Activated T-cell treated with anti-CD3 and anti-CD28 coated beads, Interleukin-2, amount 50 U/mL, for 72 hours (primary cell): ENCODE measurements around the gene TNFRSF12A. TPM values are rescaled to one million over a fixed set of nuclear protein-coding genes. Genes with fewer than 3 reads are reported as not detected.

Source experiments
- ATAC-seq, 2 donors: fragments of 150-1000 bp; cut with Tn5 transposase; replicated peaks in 1 of 2; 2 replicates each; pipeline ENCODE4 v1.10.0; 2021; ENCODE audit warnings: moderate library complexity in 2 of 2, mild to moderate bottlenecking in 1 of 2
- DNase-seq, 2 donors: peaks; one replicate each; pipeline ENCODE4 v3.0.0; 2021 to 2022; ENCODE audit warnings: mixed read lengths in 1 of 2
- H3K27ac Mint-ChIP-seq: one replicate; pipeline ENCODE4 v1.8.0; 2022; ENCODE audit warnings: mild to moderate bottlenecking, moderate library complexity, mixed read lengths
- H3K27me3 Mint-ChIP-seq: one replicate; pipeline ENCODE4 v1.8.0; 2022; ENCODE audit warnings: low read depth, mixed read lengths
- H3K36me3 Mint-ChIP-seq, 2 donors: one replicate each; pipeline ENCODE4 v1.8.0; 2022; ENCODE audit warnings: mixed read lengths in 2 of 2, mild to moderate bottlenecking in 1 of 2; ENCODE audit not compliant: insufficient read depth in 2 of 2
- H3K4me1 Mint-ChIP-seq: one replicate; pipeline ENCODE4 v1.8.0; 2022; ENCODE audit warnings: low read depth, mixed read lengths
- H3K4me3 Mint-ChIP-seq, 2 donors: one replicate each; pipeline ENCODE4 v1.8.0; 2022; ENCODE audit warnings: mild to moderate bottlenecking in 2 of 2, mixed read lengths in 2 of 2, moderate library complexity in 2 of 2
- H3K9me3 Mint-ChIP-seq, 2 donors: one replicate each; pipeline ENCODE4 v1.8.0; 2022; ENCODE audit warnings: mixed read lengths in 2 of 2
- total RNA-seq, 2 donors: library from RNA; stranded (reverse); gene quantifications; one replicate each; pipeline ENCODE4 v1.2.3, GENCODE V29; 2022

TNFRSF12A gene
- total RNA-seq, 2 donors from 2014 or later, result 3.9 to 4.0 TPM

DNA sequence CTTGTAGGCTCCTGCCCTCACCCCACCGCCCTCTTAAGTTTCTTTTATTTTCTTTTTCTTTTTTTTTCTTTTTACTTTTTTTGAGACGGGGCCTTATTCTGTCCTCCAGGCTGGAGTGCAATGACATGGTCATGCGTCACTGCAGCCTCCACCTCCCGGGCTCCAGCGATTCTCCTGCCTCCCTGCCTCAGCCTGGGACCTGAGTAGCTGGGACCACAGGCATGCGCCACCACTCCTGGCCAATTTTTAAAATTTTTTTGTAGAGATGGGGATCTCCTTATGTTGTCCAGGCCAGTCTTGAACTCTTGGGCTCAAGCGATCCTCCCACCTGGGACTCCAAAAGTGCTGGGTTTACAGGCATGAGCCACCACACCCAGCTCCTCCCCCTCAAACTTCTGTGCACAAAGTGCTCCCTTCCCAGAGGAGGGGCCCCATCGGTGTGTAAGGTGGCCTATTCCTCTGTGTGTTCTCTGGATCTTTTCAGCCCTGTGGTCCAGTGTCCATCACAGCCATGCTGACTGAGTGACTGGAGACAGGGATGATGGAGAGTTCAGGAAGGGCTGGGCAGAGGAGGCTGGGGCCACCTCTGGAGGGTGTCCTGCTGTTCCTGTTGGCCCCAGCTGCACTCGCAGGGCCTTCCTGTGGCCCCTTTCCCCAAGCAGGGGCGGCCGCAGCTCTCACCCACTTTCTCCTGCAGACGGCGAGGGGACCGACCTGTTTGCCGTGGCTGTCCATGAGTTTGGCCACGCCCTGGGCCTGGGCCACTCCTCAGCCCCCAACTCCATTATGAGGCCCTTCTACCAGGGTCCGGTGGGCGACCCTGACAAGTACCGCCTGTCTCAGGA is 36.4 kb downstream of the TNFRSF12A start:
- H3K4me3 Mint-ChIP-seq, result peak overlapping the region; percentile 91 to 97
- H3K9me3 Mint-ChIP-seq, result no peaks in the 10 kb centered on the region
- DNase-seq (no peak), ATAC-seq (no peak)
- peaks cover 70% of the 10 kb centered on the region for H3K4me1 Mint-ChIP-seq
- peaks cover 7 to 12% of the 10 kb centered on the region in 2 donors for H3K36me3 Mint-ChIP-seq
- no peaks in the 10 kb centered on the region for H3K27me3 Mint-ChIP-seq
- H3K27ac Mint-ChIP-seq, result peak overlapping the region; percentile 63

DNA sequence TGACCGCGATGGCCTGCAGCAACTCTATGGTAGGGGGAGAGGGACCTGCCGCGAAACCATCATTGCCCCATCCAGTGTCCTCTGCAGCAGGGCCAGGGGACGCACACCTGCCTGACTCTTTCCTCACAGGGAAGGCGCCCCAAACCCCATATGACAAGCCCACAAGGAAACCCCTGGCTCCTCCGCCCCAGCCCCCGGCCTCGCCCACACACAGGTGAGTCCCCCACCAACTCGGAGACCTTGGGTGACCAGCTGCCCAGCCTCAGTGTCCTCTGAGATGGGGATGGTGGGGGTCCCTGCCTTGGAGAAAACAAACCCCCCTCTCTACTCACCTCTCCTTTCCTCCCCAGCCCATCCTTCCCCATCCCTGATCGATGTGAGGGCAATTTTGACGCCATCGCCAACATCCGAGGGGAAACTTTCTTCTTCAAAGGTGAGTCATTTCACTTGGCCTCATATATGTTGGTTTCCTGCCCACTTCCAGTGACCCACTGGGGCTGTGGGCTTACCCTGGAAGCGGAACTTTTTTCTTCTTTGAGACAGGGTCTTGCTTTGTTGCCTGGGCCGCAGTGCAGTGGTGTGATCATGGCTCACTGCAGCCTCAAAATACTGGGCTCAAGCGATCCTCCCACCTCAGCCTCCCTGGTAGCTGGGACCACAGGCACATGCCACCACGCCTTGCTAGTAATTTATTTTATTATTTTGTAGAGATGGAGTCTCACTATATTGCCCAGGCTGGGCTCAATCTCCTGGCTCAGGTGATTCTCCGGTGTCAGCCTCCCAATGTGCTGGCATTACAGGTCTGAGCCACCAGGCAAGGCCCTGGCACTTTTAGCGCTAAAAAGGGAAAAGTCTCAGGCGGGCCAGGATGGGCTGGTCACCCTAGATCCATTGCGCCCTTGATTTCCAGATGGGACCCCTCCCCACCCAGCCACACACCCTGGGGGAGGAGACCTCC is 37.3 kb downstream of the TNFRSF12A start:
- Mint-ChIP-seq H3K27ac (peak overlapping the region; percentile 43), H3K36me3 (peaks cover 7 to 10% of the 10 kb centered on the region in 2 donors), H3K9me3 (no peaks in the 10 kb centered on the region), H3K4me1 (peaks cover 70% of the 10 kb centered on the region), H3K27me3 (no peaks in the 10 kb centered on the region), H3K4me3 (peak overlapping the region; percentile 91 to 97)
- DNase-seq (no peak), ATAC-seq (no peak)

DNA sequence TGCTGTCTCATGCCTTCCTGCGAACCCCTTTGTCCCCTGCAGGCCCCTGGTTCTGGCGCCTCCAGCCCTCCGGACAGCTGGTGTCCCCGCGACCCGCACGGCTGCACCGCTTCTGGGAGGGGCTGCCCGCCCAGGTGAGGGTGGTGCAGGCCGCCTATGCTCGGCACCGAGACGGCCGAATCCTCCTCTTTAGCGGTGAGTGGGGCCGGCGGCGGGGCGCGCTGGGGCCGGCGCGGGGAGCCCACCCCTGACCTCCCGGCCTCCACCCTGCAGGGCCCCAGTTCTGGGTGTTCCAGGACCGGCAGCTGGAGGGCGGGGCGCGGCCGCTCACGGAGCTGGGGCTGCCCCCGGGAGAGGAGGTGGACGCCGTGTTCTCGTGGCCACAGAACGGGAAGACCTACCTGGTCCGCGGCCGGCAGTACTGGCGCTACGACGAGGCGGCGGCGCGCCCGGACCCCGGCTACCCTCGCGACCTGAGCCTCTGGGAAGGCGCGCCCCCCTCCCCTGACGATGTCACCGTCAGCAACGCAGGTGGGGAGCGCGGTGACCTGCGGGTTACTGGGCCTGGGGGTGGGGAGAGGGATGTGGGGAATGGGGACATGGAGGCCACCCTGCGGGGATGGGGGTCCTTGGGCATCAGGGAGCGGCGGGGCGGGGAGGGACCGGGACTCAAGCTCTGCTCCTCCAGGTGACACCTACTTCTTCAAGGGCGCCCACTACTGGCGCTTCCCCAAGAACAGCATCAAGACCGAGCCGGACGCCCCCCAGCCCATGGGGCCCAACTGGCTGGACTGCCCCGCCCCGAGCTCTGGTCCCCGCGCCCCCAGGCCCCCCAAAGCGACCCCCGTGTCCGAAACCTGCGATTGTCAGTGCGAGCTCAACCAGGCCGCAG is 38.2 kb downstream of the TNFRSF12A start:
- DNase-seq (peak; percentile 63 to 72), ATAC-seq (peak; percentile 41 to 52)
- H3K27ac Mint-ChIP-seq, result peak overlapping the region; percentile 63
- peaks cover 9 to 14% of the 10 kb centered on the region in 2 donors for H3K36me3 Mint-ChIP-seq
- H3K27me3 Mint-ChIP-seq, result no peaks in the 10 kb centered on the region
- peak overlapping the region; percentile 91 to 97 for H3K4me3 Mint-ChIP-seq
- peaks cover 76% of the 10 kb centered on the region for H3K4me1 Mint-ChIP-seq
- H3K9me3 Mint-ChIP-seq, result no peaks in the 10 kb centered on the region

DNA sequence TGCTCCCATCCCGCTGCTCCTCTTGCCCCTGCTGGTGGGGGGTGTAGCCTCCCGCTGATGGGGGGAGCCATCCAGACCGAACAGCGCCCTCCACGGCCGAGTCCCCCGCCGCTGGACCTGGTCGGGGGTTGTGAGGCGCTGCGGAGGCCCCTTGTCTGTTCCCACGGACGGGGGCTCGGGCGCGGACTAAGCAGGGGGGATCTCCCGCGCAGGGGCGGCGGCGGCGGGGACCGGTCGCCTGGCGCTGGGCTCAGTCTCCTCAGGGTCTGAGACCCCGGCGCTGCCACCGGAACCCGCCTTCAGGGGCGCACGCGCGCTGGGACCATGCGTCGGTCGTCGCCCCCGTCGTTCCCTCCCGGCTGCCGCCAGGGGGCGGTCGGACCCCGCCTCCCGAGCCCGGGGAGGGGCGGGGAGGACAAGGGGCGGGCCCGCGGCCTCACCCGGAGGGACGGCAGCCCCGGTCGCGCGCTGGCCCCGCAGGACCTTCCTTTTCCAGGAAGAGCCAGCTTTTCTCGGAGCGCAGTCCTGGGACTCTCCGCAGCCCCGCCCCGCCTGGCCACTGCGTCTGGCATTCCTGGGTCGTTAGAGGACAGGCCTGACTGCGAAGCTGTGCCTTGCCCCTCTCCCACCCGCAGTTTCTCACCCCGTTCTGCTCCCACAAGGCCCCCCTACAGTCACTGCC is 39.0 kb downstream of the TNFRSF12A start:
- DNase-seq, result peak; percentile 90 to 97
- Mint-ChIP-seq H3K36me3 (peaks cover 10 to 14% of the 10 kb centered on the region in 2 donors), H3K4me3 (peak overlapping the region; percentile 91 to 97), H3K9me3 (no peaks in the 10 kb centered on the region), H3K27ac (peak overlapping the region; percentile 93), H3K27me3 (no peaks in the 10 kb centered on the region), H3K4me1 (peaks cover 76% of the 10 kb centered on the region)
- peak; percentile 85 to 87 for ATAC-seq

DNA sequence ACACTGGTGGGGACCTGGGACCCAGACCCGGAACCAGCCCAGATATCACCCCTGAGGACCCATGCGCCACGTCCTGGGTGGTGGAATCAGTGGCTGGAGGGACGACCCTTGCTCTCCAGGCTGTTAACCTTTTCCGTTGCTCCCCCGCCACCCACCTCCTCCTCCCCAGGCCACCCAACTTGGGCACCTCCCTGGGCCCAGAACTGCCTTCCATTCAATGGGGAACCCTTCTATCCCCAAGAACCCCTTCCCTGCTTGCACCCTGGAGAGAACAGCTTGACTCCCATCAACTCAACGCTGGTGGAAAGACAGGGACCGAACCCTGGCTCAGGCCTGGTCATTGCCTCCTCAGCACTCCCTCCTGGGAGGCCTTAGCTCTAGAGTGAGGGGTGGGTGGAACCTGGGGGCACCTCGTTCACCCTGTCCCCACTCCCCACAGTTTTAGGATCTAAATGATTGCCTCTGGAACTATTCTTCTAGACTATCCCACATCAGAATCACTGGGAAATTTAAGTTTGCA is 39.6 kb downstream of the TNFRSF12A start:
- H3K27me3 Mint-ChIP-seq, result no peaks in the 10 kb centered on the region
- H3K9me3 Mint-ChIP-seq, result no peaks in the 10 kb centered on the region
- peaks cover 76% of the 10 kb centered on the region for H3K4me1 Mint-ChIP-seq
- peak overlapping the region; percentile 85 to 91 for H3K4me3 Mint-ChIP-seq
- no peak for DNase-seq
- no peak for ATAC-seq
- H3K27ac Mint-ChIP-seq, result peak overlapping the region; percentile 93
- H3K36me3 Mint-ChIP-seq, result peaks cover 10 to 13% of the 10 kb centered on the region in 2 donors

DNA sequence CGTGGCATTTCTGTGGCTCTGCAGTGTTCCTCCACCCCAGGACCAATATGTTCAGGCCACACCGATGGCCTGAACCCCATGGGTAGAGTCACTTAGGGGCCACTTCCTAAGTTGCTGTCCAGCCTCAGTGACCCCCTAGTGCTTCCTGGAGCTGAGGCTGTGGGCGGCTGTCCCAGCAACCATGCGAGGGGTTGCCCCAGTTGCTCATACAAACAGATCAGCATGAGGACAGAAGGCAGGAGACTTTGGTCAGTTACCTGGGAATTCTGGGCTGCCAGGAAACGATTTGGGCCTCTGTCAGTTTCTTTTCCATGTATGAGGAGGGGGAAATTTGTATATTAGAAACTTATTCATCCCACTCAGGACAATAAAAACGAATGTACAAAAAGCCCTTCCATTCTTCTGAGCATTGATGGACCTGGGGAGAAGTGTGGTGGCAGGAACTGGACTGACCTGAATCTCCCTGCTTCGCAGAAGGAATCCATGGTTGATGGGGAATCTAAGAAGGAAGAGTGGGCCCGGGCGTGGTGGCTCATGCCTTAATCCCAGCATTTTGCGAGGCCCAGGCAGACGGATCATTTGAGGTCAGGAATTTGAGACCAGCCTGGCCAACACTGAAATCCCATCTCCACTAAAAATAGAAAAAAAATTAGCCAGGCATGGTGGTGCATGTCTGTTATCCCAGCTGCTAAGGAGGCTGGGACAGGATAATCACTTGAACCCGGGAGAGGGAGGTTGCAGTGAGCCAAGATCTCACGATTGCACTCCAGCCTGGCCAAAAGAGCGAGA is 40.4 kb downstream of the TNFRSF12A start:
- H3K9me3 Mint-ChIP-seq, result no peaks in the 10 kb centered on the region
- peak overlapping the region; percentile 93 for H3K27ac Mint-ChIP-seq
- H3K27me3 Mint-ChIP-seq, result no peaks in the 10 kb centered on the region
- ATAC-seq (no peak), DNase-seq (no peak)
- H3K4me3 Mint-ChIP-seq, result peak overlapping the region; percentile 85 to 91
- H3K4me1 Mint-ChIP-seq, result peaks cover 76% of the 10 kb centered on the region
- peaks cover 10 to 12% of the 10 kb centered on the region in 2 donors for H3K36me3 Mint-ChIP-seq

DNA sequence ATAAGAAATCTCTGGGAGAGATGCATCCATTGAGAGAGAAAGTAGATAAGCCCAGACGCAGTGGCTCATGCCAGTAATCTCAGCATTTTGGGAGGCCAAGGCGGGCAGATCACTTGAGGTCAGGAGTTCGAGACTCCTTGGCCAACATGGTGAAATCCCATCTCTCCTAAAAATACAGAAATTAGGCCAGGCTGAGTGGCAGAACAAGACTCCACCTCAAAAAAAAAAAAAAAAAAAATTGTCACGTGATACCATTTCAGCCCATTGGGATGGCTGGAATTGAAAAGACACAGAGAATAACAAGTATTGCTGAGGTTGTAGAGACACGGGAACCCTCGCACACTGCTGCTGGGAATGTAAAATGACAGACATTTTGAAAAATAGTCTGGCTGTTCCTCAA is 42.4 kb downstream of the TNFRSF12A start:
- H3K27ac Mint-ChIP-seq, result peak overlapping the region; percentile 98
- H3K4me1 Mint-ChIP-seq, result peaks cover 62% of the 10 kb centered on the region
- peaks cover 21 to 26% of the 10 kb centered on the region in 2 donors for H3K36me3 Mint-ChIP-seq
- ATAC-seq (no peak), DNase-seq (no peak)
- no peaks in the 10 kb centered on the region for H3K9me3 Mint-ChIP-seq
- peak overlapping the region; percentile 98 to 100 for H3K4me3 Mint-ChIP-seq
- no peaks in the 10 kb centered on the region for H3K27me3 Mint-ChIP-seq

DNA sequence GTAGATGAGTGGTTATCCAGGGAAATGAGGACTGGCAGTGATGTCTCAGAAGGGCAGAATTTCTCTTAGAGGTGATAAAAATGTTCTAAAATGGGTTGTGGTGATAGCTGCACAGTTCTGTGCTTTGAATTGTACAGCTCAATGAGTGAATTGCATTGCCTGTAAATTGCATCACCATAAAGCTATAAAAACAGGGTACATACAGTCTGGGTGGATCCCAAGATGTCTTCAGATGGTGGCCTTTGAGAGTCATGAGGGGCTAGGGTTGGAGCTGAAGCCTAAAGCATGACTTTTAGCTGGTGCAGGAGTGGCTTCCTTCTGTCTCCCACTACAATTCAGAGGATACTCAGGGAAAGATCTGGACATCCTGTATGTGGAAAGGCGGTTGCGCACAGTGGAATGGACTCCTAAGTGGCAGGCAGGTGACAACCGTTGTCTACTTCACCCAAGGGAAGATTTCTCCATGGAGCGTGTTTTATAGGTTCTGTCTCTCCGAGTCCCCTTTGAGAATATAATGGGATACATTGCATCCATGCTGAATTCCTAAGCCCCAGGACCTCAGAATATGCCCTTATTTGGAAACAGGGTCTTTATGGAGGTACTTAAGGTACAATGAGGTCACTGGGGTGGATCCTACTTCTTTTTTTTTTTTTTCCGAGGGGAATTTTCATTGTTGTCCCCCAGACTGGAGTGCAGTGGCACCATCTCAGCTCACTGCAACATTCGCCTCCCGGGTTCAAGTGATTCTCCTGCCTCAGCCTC is 43.6 kb downstream of the TNFRSF12A start:
- Mint-ChIP-seq H3K9me3 (no peaks in the 10 kb centered on the region), H3K27ac (peak overlapping the region; percentile 98), H3K4me1 (peaks cover 72% of the 10 kb centered on the region), H3K36me3 (peaks cover 24 to 34% of the 10 kb centered on the region in 2 donors), H3K4me3 (peak overlapping the region; percentile 98 to 100), H3K27me3 (no peaks in the 10 kb centered on the region)
- no peak for DNase-seq
- ATAC-seq, result peak; percentile 36 to 48

DNA sequence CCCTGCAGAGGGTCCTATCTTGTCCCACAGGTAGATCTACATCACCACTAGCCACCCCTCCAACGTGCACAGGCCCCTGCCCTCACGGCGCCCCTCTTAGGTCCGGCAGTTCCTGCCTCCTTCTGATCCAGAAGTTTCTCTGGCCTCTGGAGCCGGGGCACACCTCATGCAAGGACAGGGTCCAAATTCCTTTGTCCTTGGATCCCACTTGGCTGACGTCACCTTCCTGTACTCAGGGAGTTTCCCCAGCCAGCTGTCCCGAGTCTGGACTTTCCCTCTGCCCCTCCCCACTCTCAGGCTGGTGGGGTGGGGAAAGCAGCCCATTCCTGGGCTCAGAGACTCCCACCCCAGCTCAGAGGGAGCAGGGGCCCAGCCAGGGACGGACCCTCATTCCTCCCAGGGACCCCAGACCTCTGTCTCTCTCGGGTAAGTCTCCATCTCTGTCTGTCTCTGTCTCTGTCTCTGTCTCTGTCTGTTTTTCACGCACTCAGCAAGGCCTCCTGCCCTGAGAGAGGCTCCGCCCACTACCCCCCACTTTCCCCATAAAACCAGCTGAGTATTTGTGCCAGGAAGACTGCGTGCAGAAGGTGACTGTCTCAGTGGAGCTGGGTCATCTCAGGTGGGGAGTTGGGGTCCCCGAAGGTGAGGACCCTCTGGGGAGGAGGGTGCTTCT is 45.0 kb downstream of the TNFRSF12A start, which contains the start of gene IL32:
TSS of gene IL32 (plus strand) at position 572 of the 673 bp plus-strand sequence. CDS start 172 bp downstream, outside the sequence.
- peak; percentile 48 to 61 for ATAC-seq
- H3K4me1 Mint-ChIP-seq, result peaks cover 78% of the 10 kb centered on the region
- peak within 1 kb of the TSS; percentile 98 to 100 for H3K4me3 Mint-ChIP-seq
- DNase-seq, result peak; percentile 70 to 85
- H3K9me3 Mint-ChIP-seq, result no peaks in the 10 kb centered on the region
- H3K36me3 Mint-ChIP-seq, result peaks cover 31 to 43% of the 10 kb centered on the region in 2 donors
- H3K27ac Mint-ChIP-seq, result peak within 1 kb of the TSS; percentile 98
- H3K27me3 Mint-ChIP-seq, result no peaks in the 10 kb centered on the region

DNA sequence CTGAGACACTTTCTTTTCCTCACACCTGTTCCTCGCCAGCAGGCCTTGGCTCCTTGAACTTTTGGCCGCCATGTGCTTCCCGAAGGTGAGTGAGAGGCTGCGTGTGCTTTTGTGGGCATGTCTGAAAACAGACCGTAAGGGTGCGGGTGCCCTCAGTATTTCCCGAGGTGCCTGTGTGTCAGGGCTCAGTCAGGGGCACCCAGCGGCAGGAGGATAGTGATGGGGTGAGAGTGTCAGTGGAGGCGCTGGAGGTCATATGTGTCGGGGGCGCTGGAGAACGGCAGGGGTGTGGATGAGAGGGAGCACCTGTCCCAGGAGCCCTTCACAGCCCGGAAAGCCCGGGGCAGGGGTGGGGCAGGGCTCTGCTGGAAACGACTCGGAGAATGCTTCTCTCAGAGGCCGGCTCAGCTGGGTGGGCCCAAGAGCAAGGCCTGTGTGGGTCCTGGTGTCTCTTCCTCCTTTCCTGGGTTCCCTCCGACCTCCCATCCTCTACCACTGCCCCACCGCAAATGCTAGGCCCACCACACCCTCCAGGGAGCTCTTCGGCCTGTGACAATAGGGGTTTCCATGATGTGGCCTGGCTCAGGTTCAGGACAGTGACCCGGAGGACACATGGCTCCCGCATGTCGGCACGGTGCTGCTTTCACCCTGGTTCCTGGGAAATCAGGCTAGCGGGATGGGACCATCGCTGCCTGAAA is 45.7 kb downstream of the TNFRSF12A start:
- Mint-ChIP-seq H3K9me3 (no peaks in the 10 kb centered on the region), H3K27me3 (no peaks in the 10 kb centered on the region), H3K4me1 (peaks cover 78% of the 10 kb centered on the region), H3K4me3 (peak overlapping the region; percentile 98 to 100), H3K27ac (peak overlapping the region; percentile 98), H3K36me3 (peaks cover 32 to 44% of the 10 kb centered on the region in 2 donors)
- ATAC-seq (peak; percentile 1 to 18), DNase-seq (peak in 1 of 2 donors; percentile 49)
